Stimulated activated CD8-positive, alpha-beta memory T cell treated with anti-CD3 and anti-CD28 coated beads, Interleukin-12 subunit alpha, Interleukin-12 subunit beta, amount 100 ng/mL, for 1 hour (primary cell): Measurements from ENCODE around the gene CTNNA3.
"Not testable (repeated sequence)": the region's sequence is repeated elsewhere in the genome, so short reads cannot be mapped to it uniquely, and the experiment has no call there.

Source experiments
- DNase-seq: peaks from one replicate; pipeline ENCODE4 v3.0.0-alpha.2; 2020; ENCODE audit warnings: low read depth

The CTNNA3 gene

GRCh38 chr10:67696029-67696428 is at the start of gene CTNNA3:
TSS of gene CTNNA3 (minus strand) at chr10:67696195.
- DNase-seq: no peak

DNA sequence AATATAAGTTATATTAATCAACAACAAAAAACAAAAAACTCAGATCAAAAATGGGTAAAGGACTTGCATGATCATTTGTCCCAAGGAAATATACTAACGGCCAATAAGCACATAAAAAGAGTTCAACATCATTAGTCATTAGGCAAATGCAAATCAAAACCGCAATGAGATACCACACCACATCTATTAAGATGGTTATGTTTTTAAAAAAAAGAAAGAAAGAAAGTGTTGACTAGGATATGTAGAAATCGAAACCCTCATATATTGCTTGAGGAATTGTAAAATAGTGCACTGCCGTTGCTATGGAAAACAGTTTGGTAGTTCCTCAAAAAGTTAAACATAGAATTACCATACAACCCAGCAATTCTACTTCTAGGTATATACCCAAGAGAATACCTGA is 39.4 kb upstream of the CTNNA3 start:
- DNase-seq: no peak

GRCh38 chr10:67733511-67733910 is 37.5 kb upstream of the CTNNA3 start:
- no peak for DNase-seq

DNA sequence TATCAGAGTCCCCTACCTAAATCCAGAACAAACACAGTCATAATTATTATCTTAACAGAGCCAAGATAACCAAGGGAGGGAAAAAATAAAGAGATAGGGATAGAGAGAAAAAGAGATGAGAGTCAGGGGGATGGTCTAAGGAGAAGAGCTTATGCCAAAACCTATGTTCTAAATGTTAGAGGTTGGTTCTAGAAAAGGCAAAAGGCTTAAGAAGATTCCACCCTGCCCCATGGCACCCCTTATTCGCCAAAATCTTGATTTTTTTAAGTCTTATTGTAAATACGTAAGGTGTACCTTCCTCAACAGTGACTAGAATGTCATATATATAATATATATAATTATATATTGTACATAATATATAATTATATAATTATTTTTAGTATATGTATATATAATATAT is 29.6 kb upstream of the CTNNA3 start:
- DNase-seq: no peak

DNA sequence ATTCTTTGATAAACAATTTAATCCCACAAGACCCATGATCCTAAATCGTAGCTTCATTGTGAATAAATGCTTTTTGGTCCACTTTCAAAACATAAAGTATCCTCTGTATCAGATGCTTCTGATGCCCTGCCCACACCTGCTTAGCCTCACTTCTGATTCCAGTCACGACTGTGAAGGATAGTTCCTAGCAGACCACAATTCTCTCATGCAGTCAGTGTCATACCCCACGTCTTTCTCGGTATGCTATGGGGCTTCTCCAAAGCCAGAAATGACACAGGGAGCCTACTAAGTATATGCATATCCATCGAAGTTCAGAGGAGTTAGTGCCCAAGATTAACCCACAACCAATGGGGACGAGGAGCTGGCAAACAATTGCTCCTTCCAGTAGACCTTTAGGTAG is 27.6 kb upstream of the CTNNA3 start:
- DNase-seq: no peak

- no peak for DNase-seq
These were observed 26.1 kb upstream of the CTNNA3 start for GRCh38 chr10:67722113-67722512.

GRCh38 chr10:67716455-67716854 is 20.5 kb upstream of the CTNNA3 start:
- DNase-seq: not testable (repeated sequence)

DNA sequence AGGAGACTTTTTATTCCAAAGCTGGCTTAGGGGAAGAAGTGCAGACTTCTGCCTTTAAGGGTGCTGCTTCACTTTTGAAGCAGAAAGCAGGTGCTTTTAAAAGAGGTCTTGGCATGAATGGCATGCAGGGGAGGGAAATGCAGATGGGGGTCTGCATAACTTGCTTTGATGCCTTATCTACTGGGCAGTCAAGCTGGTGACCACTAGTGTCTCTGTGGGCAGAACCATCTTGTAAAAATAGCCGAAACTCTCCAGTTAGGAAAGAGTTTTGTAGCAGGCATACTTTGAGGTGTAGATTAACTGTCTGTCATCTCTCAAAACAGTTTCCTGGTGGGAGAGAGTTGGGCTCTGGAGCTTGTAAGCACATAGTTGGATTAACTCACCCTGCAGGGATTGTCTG is 9.9 kb upstream of the CTNNA3 start:
- DNase-seq: no peak

DNA sequence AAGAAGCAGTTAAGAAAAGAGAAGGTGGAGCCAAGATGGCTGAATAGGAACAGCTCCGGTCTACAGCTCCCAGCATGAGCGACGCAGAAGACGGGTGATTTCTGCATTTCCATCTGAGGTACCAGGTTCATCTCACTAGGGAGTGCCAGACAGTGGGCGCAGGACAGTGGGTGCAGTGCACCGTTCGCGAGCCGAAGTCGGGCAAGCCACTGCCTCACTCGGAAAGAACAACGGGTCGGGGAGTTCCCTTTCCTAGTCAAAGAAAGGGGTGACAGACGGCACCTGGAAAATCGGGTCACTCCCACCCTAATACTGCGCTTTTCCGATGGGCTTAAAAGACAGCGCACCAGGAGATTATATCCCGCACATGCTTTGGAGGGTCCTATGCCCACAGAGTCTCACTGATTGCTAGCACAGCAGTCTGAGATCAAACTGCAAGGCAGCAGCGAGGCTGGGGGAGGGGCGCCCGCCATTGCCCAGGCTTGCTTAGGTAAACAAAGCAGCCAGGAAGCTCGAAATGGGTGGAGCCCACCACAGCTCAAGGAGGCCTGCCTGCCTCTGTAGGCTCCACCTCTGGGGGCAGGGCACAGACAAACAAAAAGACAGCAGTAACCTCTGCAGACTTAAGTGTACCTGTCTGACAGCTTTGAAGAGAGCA is 3.7 kb upstream of the CTNNA3 start:
- DNase-seq: not testable (repeated sequence)

GRCh38 chr10:67698164-67698563 is 2.2 kb upstream of the CTNNA3 start:
- no peak for DNase-seq

DNA sequence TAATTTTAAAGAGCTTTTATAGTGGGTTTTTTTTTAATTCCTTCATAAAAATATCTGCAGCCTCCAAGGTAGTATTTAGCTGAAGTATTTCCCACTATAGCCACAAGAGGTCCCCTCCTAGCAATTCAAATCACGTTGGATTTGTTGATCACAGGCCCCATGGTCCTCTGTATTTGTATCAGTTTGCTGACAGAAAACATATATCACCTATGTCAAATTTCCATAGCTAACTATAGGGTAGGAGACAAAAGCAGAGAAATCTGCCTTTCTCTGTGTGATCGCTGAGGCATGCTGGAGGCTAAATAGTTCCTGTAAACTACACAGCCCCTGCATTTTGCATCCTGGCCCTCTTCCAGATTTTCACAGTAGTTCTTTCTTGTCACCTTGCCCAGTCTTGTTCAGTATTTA is 1.7 kb upstream of the CTNNA3 start:
- no peak for DNase-seq

DNA sequence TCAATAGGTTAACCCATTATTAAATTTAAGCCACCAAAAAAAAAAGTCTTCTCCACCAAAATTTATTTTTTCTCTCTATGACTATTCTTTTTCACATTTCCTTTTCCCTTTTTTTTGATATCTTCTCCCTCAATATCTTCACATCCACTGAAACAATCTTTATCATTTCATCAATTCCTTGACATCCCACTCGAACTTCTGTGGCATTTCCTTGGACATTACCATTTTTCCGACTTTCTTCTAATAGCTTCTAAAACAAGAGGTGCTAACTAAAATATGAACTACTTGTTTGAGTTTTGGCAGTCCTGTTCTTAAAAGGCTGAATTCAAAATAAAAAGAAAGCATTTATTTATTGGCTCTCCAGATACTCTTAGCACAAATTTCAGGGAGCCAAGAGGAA is 684 bp upstream of the CTNNA3 start:
- DNase-seq: no peak

DNA sequence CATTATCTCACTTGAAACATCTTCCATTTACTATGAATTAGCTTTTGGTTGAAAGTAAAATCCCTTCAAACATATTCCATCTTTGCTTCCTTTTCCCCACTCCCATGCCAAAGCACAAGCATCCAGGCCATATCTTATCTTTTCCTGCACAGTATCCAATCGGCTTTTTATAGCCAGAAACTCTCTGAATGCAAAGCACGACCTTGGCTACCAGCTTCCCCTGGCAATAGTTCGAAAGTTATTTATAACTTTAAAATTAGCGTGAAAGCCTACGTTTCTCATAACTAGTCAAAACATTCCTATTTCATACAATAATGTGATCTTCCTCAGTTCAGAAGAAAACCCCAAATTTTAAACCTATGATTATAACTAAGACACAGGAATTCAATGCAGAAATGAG is 440 bp downstream of the CTNNA3 start:
- no peak for DNase-seq

GRCh38 chr10:67691861-67692260 is 4.1 kb downstream of the CTNNA3 start:
- not testable (repeated sequence) for DNase-seq

GRCh38 chr10:67690540-67690939 is 5.5 kb downstream of the CTNNA3 start:
- not testable (repeated sequence) for DNase-seq

DNA sequence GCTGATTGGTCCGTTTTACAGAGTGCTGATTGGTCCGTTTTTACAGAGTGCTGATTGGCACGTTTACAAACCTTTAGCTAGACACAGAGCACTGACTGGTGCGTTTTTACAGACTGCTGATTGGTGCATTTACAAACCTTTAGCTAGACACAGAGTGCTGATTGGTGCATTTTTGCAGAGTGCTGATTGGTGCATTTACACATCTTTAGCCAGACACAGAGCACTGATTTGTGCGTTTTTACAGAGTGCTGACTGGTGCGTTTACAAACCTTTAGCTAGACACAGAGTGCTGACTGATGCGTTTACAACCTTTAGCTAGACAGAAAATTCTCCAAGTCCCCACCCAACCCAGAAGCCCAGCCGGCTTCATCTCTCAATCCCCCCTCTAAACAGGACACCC is 11.9 kb downstream of the CTNNA3 start:
- not testable (repeated sequence) for DNase-seq

DNA sequence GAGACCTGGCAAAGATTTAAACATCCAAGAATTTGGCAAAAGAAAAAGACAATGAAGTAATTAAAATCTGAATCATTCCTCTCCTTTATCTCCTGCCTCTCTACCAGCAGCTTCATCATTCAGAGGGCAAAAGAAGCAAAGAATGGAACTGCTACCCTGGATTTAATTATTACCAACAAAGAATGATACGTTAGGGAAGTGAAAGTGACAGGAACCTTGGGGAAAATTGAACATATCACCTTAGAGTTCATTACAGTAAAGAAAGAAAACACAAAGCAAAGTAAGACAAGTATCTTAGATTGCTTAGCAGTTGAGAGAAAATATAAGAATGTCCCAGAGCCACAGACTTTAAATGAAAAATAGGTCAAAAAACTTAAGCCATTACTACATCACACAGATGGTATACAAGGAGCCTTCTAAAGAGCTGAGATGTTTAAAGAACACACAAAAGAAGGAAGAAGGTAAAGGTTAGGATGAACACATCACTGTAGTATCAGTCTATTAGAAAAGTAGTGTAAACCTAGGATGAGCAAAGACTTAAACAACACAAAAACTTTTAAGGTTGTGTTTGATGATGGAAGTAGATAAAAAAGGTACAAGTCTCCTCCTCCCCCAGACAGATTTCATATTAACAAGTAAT is 17.5 kb downstream of the CTNNA3 start:
- DNase-seq: no peak

DNA sequence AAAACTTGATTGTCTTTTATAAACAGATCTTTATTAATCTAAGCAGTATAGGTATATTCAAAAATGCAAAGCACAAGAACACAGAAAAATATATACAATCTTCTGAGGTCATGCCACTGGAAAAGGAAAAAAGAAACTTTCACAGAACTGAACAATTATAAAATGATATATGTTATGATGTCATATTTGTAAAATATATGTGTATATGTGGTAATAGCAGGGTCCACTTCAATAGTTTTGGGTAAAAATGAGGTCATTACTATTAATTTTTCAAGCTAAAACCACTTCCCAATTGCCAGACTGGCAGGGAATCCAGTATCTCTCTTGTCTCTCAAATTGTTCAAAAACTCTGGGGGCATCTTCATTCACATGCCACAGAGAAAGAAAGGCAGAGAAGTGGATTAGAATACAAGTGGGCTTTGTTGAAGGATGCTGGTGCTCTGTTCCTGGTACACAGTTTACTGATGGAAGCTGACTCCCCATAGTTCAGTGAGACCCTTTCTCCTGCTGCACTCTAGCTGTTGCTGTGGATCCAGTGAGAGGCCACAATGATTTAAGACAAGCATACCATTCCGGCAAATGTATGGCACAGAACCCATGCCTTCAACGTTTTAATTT is 19.7 kb downstream of the CTNNA3 start:
- no peak for DNase-seq

DNA sequence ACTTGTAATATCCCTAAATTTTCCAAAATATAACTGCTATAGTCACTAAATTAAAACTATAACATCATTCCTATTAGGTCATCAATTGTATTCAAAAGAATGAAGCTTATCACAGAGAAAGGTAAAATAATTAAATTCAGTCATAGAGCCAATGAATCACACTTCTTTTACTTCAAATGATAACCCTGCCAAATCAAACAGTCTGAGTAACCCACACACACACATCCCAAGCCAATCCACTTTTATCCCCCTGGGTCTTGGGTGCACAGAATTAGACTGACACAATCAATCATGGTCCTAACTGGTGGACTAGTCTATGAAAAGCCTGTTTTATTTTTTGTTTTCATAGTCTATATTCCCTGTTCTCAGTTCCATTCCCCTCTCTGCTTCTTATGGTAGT is 25.6 kb downstream of the CTNNA3 start:
- DNase-seq: no peak

DNA sequence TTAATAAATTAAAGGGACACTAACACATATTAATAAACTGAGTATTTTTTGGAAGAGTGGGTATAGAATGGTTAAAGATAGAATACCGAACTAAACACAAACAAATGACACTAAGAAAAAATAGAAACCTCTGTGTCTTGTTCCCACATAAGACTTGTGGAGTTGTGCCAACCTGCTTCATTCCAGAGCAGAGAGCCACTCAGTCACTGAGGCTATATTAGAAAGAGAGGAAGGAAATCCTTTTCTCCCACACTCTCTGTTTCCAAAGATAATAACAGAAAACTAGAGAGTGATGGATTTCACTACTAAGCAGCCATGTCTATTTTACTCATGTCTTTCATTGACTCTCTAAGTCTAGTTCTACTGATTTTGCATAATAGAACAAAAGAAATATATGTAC is 26.0 kb downstream of the CTNNA3 start:
- DNase-seq: no peak

DNA sequence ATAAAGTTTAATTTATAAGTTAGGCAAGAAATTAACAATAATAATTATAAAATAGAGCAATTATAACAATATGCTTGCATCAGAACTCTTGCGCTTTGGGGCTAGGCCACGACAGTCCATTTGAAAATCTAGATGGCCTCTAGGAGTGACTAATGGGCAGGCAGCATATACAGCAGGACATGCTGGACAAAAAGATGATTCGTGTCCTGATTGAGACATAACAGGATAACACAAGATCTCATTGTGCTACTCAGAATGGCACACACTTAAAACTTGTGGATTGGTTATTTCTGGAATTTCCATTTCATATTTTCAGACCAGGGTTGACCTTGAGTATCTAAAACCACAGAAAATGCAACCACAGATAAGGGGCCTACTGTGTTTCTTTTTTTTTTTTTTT is 27.5 kb downstream of the CTNNA3 start:
- DNase-seq: no peak

DNA sequence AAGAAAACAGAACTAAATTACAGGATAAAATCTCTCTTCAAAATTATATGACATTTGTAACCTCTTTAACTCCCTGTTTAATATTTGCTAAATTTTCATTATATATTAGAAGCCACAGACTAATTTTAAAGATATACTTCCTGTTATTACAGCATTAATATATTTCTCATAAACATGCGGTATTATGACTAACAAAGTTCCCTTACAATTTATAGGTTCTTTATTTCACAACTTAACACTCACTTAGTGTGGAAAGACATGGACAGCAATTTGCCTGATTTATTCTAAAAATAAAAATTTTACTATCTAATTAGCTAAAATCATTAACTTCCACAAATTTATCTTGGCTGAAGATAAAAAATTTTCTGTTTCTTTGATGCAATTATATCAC is 29.0 kb downstream of the CTNNA3 start:
- no peak for DNase-seq

DNA sequence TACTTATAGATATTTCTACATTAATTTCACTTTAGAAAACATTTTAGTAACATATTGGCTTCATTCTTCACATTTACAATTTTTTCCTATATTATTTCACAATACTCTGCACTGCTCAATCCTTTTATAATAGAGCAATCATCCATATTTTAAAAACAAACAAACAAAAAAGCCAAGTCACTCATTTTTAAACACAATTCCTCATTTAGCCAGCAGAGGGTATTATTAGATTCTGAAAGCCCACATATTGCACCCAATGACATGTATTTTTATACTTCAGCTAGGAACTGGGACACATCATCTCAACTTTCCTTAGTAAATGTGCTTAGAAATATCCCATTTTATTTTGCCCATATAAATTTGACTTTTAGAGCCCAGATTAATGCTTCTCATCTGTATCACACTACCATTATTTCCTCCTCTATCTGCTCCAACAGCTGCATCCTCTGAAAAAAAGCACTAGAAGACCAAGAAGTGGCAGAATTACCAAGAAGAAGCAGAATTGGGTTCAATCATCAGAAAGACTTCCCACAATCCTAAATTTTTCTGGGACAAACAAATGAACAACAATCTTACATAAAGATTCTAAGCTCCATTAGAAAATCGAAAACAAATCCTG is 29.5 kb downstream of the CTNNA3 start:
- no peak for DNase-seq
